ENCODE results near the gene PLCL2.
"Not testable (repeated sequence)": the region's sequence is repeated elsewhere in the genome, so short reads cannot be mapped to it uniquely, and the experiment has no call there.

PLCL2 gene

DNA sequence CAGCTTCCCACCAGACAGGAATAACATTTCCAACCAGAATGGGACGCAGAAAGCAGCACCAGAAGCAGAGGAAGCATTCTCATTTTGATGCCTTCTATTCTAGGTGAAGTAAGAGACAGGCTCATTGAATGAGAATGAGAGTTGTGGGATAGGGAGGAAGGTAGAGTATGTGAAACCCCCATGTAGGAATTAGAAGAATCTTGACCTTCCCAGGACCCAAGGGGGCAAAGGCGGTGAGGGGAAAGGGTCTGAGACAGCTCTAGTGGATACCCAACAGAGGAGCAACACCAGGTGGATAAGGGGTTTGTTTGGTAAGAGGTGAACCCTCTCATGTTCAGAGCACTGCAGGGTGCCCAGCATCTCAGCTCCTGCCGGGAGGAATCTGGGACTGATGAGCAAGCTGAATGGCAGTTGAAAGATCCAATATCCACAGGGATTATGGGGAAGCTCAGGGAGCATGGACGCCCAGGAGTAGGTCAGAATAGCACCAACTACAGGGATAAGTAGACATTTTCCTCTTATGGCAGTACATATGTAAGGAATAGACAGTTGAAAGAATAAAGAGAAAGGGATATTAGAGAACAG lies 77.0 kb downstream of the PLCL2 start:
- no peak for DNase-seq (ENCODE audit: low spot score)

DNA sequence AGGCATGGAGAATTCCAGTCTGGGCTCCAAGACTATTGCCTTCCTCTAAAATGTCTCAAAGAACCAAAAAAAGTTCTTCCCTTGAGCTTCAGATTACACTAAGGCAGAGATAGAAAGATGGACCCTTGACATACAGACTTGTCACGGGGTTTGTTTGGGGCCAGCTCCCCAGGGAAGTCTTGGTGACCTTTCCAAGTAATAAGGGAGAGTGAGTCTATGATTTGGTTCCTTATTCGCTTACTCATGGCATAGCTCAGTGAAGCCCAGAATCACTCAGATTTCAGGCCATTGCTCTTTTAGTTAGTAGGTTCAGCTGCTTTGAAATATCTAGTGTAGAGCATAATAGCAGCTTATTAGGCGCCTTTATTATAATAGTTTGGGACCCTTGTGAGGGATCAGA lies 90.3 kb downstream of the PLCL2 start:
- DNase-seq (ENCODE audit: low spot score) = no peak

DNA sequence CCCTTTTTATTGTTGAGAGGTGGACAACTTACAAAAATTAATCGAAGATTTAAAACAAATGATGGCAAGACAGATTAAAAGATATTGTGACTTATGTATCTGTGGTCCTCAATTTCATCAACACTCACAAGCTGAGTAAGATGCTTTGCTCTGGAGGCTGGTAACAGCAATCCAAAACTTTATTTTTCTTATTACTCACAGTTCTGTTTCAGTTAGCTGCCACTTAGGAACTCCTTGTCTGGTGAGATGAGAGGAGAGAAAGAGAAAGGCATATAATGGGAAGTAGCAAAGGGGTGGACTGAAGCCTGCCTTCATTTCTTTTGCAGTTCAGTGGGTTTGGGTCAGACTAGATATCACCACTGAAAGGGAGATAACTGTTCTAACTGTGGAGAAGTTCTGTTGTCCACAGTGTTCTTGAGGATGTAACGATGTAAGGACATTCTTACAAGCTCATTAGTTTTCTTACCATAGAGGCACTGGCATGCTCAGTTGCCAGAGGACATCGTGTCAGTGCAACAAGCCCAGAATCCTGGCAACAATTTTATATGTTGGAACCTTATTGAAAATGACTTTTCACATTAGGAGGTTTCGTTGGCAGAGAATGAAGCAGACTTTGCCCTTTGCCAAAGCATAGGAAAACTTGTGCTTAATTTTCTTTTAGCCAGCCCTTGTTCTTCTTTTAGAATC lies 93.6 kb downstream of the PLCL2 start:
- no peak for DNase-seq (ENCODE audit: low spot score)

DNA sequence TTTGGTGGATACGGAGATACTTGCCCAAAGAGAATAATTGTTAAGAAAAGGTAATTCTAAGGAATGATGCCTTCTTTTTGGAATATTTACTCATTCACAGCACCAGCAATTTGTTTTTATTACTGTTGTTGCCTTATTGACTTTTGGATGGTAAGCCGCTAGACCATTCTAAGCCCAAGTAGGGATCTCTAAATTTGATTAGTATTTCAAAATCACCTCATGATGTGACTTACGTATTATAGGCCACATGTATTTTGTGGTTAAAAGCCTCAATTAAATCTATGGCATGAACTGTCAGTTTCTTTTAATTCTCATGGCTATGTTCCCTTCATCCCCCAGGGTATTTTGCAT lies 94.1 kb downstream of the PLCL2 start:
- no peak for DNase-seq (ENCODE audit: low spot score)

DNA sequence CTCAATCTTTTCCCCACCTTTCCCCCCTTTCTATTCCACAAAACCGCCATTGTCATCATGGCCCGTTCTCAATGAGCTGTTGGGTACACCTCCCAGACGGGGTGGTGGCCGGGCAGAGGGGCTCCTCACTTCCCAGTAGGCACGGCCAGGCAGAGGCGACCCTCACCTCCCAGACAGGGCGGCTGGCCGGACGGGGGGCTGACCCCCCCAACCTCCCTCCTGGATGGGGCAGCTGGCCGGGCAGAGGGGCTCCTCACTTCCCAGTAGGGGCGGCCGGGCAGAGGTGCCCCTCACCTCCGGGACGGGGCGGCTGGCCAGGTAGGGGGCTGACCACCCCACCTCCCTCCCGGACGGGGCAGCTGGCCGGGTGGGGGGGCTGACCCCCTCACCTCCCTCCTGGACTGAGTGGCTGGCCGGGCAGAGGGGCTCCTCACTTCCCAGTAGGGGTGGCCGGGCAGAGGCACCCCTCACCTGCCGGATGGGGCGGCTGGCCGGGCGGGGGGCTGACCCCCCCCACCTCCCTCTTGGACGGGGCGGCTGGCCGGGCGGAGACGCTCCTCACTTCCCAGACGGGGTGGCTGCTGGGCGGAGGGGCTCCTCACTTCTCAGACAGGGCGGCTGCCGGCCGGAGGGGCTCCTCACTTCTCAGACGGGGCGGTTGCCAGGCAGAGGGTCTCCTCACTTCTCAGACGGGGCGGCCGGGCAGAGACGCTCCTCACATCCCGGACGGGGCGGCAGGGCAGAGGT lies 95.2 kb downstream of the PLCL2 start:
- DNase-seq (ENCODE audit: low spot score) = not testable (repeated sequence)

DNA sequence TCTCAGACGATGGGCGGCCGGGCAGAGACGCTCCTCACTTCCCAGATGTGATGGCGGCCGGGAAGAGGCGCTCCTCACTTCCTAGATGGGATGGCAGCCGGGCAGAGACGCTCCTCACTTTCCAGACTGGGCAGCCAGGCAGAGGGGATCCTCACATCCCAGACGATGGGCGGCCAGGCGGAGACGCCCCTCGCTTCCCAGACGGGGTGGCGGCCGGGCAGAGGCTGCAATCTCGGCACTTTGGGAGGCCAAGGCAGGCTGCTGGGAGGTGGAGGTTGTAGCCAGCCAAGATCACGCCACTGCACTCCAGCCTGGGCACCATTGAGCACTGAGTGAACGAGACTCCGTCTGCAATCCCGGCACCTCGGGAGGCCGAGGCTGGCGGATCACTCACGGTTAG lies 95.8 kb downstream of the PLCL2 start:
- DNase-seq (ENCODE audit: low spot score) = not testable (repeated sequence)

DNA sequence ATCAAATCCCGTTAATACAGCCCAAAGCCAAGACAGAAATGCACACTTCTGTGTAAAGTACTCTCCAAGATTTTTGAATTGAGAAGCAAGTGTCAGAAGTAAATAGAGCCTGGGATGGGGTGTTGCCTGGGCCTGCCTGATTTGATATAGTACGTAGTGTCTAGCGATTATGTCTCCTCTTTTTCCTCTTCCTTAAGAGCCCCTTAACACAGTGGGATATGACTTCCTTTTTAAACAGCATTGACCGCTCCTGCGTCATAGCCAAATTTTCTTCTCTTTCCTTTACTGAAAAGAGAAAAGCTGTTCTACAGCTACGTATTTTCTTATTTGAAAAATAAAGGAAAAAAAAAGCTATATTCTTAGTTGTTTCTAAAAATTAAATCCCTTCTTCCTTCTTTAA lies 97.7 kb downstream of the PLCL2 start:
- DNase-seq (ENCODE audit: low spot score) = no peak

DNA sequence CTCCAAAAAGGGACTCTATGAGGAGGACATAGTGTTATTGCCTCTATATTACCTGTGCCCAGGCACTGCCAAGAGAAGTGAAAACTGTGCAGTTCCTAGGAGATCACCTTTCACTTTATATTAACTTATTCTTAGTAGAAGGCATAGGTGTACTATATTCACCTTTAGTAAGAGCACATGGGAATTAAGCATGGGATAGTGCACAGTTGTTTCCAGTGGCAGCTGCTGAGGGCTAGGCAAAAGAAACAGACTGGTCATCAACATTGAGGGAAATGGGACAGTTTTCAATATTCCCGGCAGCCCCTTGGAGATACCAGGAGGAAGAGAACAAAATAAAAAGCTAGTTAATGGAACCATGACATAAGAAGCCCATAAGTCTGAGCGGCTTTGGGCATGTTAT lies 100.9 kb downstream of the PLCL2 start:
- DNase-seq (ENCODE audit: low spot score) = no peak

DNA sequence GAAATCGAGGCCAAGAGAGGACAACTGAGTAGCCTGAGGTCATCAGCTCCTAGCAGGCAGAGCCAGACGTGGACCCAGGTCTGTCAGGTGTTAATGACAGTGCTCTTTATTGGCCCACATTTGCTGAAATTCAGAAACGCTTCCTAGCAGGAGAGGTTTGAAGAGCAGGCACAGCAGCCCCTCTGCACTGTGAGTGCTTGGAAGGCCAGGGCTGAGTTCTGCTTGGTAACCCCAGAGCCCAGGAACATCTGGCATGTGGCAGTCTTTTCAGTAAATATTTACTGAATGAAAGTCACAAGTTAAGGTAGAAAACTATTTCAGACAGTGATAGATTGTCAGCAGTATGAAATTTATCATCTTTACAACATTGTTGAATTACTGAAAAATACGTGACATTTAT lies 102.4 kb downstream of the PLCL2 start:
- DNase-seq (ENCODE audit: low spot score) = no peak

DNA sequence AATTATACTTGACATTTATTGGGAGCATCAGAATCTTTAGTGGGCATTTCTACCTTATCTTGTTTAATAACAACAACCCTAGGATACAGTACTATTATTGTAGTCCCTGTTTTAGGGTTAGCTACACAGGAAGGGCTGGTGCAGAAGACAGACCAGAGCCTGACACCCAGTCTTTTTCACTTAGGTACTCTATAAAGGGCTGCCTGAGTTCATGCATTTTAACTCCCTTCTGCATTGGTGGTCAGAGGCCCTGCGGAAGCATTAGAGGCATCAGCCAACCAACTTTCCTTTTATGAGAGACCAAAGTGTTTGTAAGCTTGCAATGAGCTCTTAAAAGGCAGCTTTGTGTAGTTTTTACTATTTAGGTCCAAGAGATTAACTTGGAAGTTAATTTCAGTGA lies 105.4 kb downstream of the PLCL2 start:
- DNase-seq (ENCODE audit: low spot score) = no peak

DNA sequence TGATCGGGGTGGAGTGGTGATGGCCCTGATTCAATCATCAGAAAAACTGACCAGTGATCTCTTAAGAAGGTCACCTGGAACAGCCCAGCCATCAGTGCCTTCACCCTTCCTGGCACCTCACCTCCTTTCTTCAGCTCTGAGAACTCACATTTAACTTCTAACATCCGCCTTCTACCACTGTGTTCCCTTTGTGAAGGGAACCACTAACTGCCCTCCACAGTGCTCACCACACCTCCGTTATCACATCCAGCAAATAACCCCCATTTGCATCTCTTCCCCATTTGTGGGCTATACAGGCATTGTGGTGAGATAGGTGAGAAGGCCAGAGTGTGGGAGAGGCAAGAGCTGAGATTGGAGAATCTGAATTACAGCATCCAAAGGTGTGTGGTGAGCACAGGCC lies 107.4 kb downstream of the PLCL2 start:
- DNase-seq (ENCODE audit: low spot score) = no peak

DNA sequence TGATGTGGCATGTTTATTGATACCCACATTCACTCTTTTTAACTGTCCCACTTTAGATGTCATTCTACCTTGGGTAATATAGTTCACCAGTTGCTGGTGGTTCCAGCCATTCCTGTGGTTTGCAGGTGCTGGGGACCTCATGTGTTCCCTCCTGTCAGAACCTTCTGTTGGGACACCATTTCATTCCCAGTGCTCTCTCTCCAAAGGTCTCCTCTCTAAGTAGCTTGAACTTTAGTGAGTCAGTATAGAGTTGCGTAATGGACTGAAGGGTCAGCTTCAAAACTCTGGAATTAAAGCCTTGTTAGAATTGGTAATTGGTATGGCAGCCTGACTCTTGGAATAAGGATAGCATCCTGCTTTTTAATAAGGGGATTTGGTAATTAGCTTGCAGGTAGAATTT lies 108.5 kb downstream of the PLCL2 start:
- no peak for DNase-seq (ENCODE audit: low spot score)

DNA sequence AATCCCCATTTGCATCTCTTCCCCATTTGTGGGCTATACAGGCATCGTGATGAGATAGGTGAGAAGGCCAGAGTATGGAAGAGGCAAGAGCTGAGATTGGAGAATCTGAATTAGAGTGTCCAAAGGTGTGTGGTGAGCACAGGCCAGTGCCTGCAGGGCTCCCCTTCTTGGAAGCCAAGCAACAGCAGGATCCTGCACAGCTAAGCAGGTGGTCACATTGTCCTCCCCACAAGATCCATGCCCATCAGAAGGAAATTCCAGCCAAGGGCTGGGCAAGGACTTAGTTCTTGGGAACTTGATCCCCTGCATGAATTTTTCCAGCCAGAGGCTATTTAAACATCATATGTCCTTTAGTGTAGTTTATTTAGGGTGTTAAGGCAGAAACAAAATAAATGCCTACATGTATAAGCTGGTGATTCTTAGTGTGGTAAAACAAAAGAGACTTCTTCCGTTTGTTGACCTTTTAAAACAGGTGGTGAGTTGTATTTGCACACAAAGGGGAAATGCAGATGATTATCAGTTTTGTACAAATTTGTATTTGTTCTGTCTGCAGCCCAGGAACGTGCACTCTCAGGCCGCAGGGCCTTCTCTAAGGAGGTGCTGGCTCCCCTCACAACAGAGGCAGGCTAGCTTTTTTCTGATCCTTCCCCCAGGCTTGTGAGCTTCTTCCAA lies 110.2 kb downstream of the PLCL2 start:
- no peak for DNase-seq (ENCODE audit: low spot score)

DNA sequence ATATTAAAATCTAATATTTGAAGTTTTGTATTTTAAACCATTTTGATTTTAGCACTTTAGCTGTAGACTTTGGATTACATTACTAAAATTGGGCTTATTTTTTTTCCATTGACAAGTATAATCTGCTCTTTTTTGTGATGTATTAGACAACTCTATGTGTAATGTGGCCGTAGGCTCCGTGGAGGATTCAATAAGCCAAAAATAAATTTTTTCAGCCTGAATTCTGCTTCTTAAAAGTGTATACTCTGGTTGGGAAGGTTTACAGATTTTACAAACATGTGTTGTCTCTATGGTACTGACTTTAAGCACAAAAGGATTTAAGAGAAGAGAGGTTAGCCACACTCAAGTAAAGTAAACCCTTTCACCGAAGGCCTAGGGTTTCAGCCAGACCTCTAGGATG lies 110.8 kb downstream of the PLCL2 start:
- no peak for DNase-seq (ENCODE audit: low spot score)

DNA sequence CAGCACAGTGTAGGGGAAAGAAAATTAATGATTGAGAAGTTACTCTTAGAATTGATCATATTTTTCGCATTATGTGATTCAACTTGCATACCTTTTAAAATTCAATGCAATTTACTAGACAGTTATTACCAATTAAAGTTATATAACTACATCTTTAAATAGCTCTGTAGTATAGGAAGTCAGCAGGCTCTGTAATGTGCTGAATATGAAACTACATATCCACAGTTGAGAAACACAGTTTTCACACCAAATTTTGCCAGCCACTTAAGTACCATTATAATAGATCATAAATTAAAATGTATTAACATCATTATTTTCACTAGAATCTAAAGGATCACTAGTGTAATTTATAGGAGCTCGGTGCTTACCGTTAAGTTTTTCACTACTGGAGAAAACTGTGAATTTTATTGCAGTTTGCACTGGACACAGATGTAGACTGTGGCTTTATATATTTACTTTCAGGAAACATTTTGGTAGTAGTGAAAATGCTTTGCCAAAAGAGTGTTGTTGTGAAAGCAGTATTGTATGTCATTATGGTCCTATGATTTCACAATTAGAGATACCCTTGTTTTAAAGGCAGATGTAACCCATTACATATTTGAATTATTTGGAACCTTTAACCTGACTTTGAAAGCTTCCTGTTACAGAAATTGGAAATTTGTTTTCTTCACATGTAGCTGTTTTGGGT lies 113.6 kb downstream of the PLCL2 start:
- DNase-seq (ENCODE audit: low spot score) = no peak

DNA sequence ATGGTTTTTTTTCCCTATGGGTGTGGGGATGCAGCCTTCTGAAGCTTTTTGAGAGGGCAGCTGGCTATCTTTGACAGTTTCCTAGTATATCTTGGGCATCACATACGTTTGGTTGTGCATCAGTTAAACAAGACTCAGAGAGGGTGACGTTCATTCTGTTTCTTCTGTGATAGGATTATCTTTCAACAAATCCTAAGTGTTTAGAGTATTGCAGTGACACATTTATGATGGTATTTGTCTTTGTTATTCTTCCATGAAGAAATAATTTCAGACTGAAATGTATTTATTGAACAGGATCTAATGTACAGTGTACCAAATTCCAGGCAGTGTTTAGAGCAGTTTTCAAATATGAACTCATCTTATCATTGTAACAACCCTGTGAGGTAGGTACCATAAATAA lies 114.4 kb downstream of the PLCL2 start:
- no peak for DNase-seq (ENCODE audit: low spot score)

DNA sequence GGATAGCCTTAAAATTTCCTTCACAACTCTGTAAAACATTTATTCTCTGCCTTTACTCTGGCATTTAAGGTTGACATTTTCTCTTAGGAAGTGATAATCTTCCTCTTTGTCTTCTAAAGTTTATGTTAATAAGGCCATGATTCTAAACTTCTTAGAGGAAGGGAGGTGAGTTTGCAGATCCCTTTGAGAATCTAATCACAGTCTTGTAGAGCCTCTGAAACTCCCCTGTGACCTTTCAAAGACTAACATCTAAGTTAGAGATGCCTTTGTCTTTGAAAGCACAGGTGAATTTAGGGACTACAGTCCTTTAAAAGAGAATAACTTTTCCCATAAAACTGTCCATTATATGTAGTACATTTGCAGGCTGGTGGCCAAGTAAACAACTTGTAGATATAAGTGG lies 115.1 kb downstream of the PLCL2 start:
- DNase-seq (ENCODE audit: low spot score) = no peak

DNA sequence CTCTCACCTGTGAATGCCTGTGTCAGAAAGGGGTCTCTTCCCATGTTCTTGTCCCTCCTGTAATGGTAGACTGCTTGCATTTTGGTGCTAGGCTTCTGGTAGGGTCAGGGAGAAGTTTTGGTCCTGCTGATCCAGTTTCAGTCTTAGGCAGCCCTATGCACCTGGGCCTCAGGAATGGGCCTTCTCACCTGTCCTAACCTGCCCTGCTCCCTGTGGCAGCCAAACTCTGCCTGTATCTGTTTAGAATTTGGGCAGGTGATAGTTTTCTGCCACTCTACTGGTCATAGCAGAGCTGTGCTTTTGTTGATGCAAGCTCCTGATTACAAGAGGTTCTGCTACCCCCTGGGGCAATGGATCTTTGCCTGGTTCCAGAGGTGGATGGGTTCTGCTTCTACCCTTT lies 118.7 kb downstream of the PLCL2 start:
- no peak for DNase-seq (ENCODE audit: low spot score)

DNA sequence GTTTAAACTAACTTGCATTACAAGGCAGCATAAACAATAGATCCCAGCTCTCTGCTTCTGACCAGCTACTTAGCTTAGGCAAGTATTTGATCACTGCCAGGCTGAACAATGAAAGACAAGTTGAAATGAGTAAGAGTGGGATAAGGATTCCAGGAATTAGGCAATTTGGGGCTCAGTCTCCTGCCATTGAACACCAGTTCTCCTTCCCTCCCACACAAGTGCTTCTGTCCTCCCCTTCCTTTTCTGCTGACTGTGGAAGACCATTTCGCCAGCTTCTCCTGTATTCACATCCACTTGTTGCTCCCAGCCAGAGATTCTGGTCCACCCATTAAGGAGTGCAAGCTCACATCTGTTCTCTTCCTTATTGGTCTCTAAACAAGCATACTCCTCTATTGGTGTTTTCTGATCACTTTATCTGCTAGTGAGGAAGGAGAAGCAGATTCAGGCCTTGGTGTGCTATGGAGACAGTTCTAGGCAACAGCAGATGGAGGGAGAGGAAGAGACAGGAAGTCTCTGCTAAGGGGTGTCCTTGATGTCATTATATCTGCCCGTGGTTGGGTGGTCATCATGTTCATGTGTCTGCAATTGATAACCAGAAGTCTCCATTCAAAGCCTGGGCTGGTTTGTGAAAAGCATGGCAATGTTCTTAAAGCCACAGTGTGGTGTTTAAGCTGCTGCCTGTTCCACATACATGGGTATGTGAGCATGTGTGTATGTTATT lies 121.5 kb downstream of the PLCL2 start:
- no peak for DNase-seq (ENCODE audit: low spot score)

DNA sequence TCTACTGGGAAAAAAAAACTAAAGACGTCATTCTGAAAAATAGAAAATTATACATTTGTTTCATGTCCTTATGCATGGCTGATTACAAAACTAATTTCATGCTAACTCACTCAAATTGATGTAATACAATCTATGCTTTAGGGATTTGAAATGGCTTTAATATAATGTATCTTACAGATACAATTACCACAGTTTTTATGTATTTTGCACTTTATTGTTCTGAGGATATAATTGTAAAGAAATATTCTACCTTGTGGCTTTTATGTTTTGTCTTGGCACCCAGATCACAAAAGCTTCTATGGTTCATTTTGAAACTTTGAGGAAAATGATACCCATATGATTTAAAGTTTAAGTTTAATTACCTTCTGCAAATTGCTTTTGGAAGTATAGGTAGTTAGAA lies 122.5 kb downstream of the PLCL2 start:
- no peak for DNase-seq (ENCODE audit: low spot score)

DNA sequence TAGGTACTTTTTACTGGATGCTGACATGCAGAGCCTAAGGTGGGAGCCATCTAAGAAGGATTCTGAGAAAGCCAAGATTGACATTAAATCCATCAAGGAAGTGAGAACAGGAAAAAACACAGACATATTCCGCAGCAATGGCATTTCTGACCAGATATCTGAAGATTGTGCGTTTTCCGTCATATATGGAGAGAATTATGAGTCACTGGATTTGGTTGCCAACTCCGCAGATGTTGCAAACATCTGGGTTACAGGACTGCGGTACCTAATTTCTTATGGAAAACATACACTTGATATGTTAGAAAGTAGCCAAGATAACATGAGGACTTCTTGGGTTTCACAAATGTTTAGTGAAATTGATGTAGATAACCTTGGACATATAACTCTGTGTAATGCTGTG lies 125.1 kb downstream of the PLCL2 start:
- DNase-seq (ENCODE audit: low spot score) = no peak

Measured in globus pallidus (tissue), 1 donor.